GM23248 (cell line): ENCODE data around the gene GNAI2. TPM values are rescaled to one million over a fixed set of nuclear protein-coding genes. Genes with fewer than 3 reads are reported as not detected.
A peak's percentile ranks its signal among the peaks of the same experiment; 100 is the strongest.
"Not testable (repeated sequence)": the region's sequence is repeated elsewhere in the genome, so short reads cannot be mapped to it uniquely, and the experiment has no call there.

Experiments used
- DNase-seq: peaks from one replicate; pipeline ENCODE4 v3.0.0-alpha.2; 2015
- H2AFZ ChIP-seq: fragments of 200-600 bp; sonication (generic); 2 replicates; pipeline ENCODE4 v1.6.1; 2016; ENCODE audit warnings: antibody characterized with exemption
- H3F3A ChIP-seq: fragments of 200-600 bp; sonication (generic); 2 replicates; pipeline ENCODE4 v1.6.1; 2016; ENCODE audit warnings: mild to moderate bottlenecking, antibody characterized with exemption, mixed run types; ENCODE audit not compliant: insufficient read depth
- H3K27ac ChIP-seq: fragments of 200-600 bp; sonication (generic); 2 replicates; pipeline ENCODE4 v1.5.1; 2016; ENCODE audit warnings: mild to moderate bottlenecking
- H3K27me3 ChIP-seq: fragments of 200-600 bp; sonication (generic); replicated peaks from 2 replicates; pipeline ENCODE4 v1.6.1; 2016; ENCODE audit warnings: mild to moderate bottlenecking; ENCODE audit not compliant: insufficient read depth
- H3K36me3 ChIP-seq: fragments of 200-600 bp; sonication (generic); 2 replicates; pipeline ENCODE4 v1.6.1; 2016; ENCODE audit warnings: low read depth, mild to moderate bottlenecking
- H3K4me1 ChIP-seq: fragments of 200-600 bp; sonication (generic); 2 replicates; pipeline ENCODE4 v1.6.1; 2016; ENCODE audit warnings: mild to moderate bottlenecking; ENCODE audit not compliant: insufficient read depth
- H3K4me2 ChIP-seq: fragments of 200-600 bp; sonication (generic); one replicate; pipeline ENCODE4 v1.6.1; 2016; ENCODE audit warnings: mild to moderate bottlenecking; ENCODE audit not compliant: unreplicated experiment
- H3K4me3 ChIP-seq: fragments of 200-600 bp; sonication (generic); 2 replicates; pipeline ENCODE4 v1.5.1; 2016; ENCODE audit warnings: mild to moderate bottlenecking
- H3K79me2 ChIP-seq: fragments of 200-600 bp; sonication (generic); 2 replicates; pipeline ENCODE4 v1.6.1; 2016; ENCODE audit warnings: mild to moderate bottlenecking; ENCODE audit not compliant: insufficient read depth
- H3K9ac ChIP-seq: fragments of 200-600 bp; sonication (generic); 2 replicates; pipeline ENCODE4 v1.6.1; 2016; ENCODE audit warnings: mild to moderate bottlenecking
- H3K9me2 ChIP-seq: fragments of 200-600 bp; sonication (generic); 2 replicates; pipeline ENCODE4 v1.6.1; 2016; ENCODE audit warnings: mixed run types, mild to moderate bottlenecking, moderate library complexity; ENCODE audit not compliant: insufficient read depth
- H3K9me3 ChIP-seq: fragments of 200-600 bp; sonication (generic); one replicate; pipeline ENCODE4 v1.6.1; 2017; ENCODE audit warnings: low read depth
- H4K20me1 ChIP-seq: fragments of 200-600 bp; sonication (generic); 2 replicates; pipeline ENCODE4 v1.6.0; 2016; ENCODE audit not compliant: insufficient read depth
- EZH2 ChIP-seq: fragments of 200-600 bp; sonication (generic); IDR thresholded peaks from 2 replicates; pipeline ENCODE4 v1.6.1; 2018; ENCODE audit warnings: antibody characterized with exemption, mild to moderate bottlenecking; ENCODE audit not compliant: insufficient read depth, poor library complexity, severe bottlenecking
- EZH2phosphoT487 ChIP-seq: fragments of 200-600 bp; sonication (generic); IDR thresholded peaks from 2 replicates; pipeline ENCODE4 v1.6.1; 2018; ENCODE audit warnings: antibody characterized with exemption, moderate library complexity, mild to moderate bottlenecking, low read depth; ENCODE audit not compliant: insufficient read depth
- WGBS, 2 experiments: methylation state at CpG; one replicate each; pipeline ENCODE4 v1.1.6; 2015 to 2017; ENCODE audit warnings: low lambda C conversion rate in 2 of 2, low coverage in 1 of 2; ENCODE audit errors: missing lambda C conversion rate in 2 of 2; 5-methylcytosine and 5-hydroxymethylcytosine counted together
- in situ Hi-C: fragments of 300-500 bp; cut with MboI; formaldehyde crosslinking; loops from 2 replicates; pipeline ENCODE4 v1.15.0; 2020
- polyA plus RNA-seq: library from polyadenylated mRNA; unstranded; fragments of >200 nt; fragmentation: Nextera tagmentation; extraction: Ambion mirVana; gene quantifications from 2 replicates; pipeline ENCODE4 v1.2.1, GENCODE V29; 2016
- total RNA-seq: library from RNA; depleted of rRNA; stranded (reverse); fragments of >200 nt; shearing (Covaris generic); gene quantifications from 2 replicates; pipeline ENCODE4 v1.2.3, GENCODE V29; 2014

Gene GNAI2
- total and polyA plus RNA-seq, 2 experiments from 2014 or later, result 424 to 427 TPM

- Histone ChIP-seq H3F3A (peaks cover 32% of the 10 kb centered on the region), H3K9me3 (no peaks in the 10 kb centered on the region), H2AFZ (no peak overlapping the region), H3K4me3 (no peak overlapping the region), H3K9me2 (no peaks in the 10 kb centered on the region), H3K4me2 (no peak overlapping the region), H3K9ac (0 out of 2 replicates have a peak overlapping the region, but pooled peaks have one; percentile 4), H4K20me1 (no peaks in the 10 kb centered on the region), H3K4me1 (peaks cover 37% of the 10 kb centered on the region), H3K27me3 (no peaks in the 10 kb centered on the region), H3K36me3 (no peaks in the 10 kb centered on the region; the same call in 1 of the 2 replicates), H3K27ac (0 out of 2 replicates have a peak overlapping the region, but pooled peaks have one; percentile 61), H3K79me2 (peaks cover 93% of the 10 kb centered on the region)
- in situ Hi-C loops, result no loop called here
- DNase-seq, result no peak
- 65 to 68% methylated on average over 7 of the region's 7 CpGs for WGBS, 2 experiments
- TF ChIP-seq EZH2phosphoT487 (no peak), EZH2 (no peak)
These were observed 5.8 kb downstream of the GNAI2 start for GRCh38 chr3:50241713-50242380.

DNA sequence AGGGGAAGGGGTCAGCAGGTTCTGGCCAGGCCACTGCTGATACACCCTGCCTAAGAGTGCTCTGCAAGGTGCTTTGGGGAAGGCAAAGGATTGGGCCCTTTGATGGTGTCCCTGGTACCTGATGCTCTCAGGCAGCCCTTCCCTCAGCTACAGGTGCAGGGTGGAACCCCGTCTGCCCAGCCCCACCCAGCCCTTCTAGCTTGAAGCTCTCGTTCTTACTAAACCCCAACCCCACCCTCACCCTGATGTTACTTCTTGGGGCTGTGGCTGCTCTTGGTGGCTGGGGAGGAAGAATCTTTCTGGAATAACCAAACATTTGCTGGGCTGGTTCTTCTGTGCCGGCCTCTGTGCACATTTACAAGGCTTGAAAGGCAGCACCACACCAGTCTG is 6.4 kb downstream of the GNAI2 start:
- no peaks in the 10 kb centered on the region; the same call in 1 of the 2 replicates for H3K36me3 ChIP-seq
- H3K4me3 ChIP-seq, result no peak overlapping the region
- no peaks in the 10 kb centered on the region for H3K27me3 ChIP-seq
- no peaks in the 10 kb centered on the region for H3K9me2 ChIP-seq
- TF ChIP-seq EZH2phosphoT487 (no peak), EZH2 (no peak)
- no peak for DNase-seq
- H2AFZ ChIP-seq, result no peak overlapping the region
- peaks cover 42% of the 10 kb centered on the region for H3K4me1 ChIP-seq
- no peak overlapping the region for H3K4me2 ChIP-seq
- H3K79me2 ChIP-seq, result peaks cover 92% of the 10 kb centered on the region
- 0 out of 2 replicates have a peak overlapping the region, but pooled peaks have one; percentile 4 for H3K9ac ChIP-seq
- H4K20me1 ChIP-seq, result no peaks in the 10 kb centered on the region
- peak overlapping the region; percentile 61 for H3K27ac ChIP-seq
- in situ Hi-C loops, result no loop called here
- no peaks in the 10 kb centered on the region for H3K9me3 ChIP-seq
- WGBS, 2 experiments, result 60 to 70% methylated on average over 3 of the region's 3 CpGs
- peaks cover 37% of the 10 kb centered on the region for H3F3A ChIP-seq

- peaks cover 48% of the 10 kb centered on the region for H3K4me1 ChIP-seq
- in situ Hi-C loops, result no loop called here
- peak; percentile 71 for DNase-seq
- peaks cover 92% of the 10 kb centered on the region for H3K79me2 ChIP-seq
- no peaks in the 10 kb centered on the region for H3K9me3 ChIP-seq
- peak overlapping the region; percentile 20; the same call in 1 of the 2 replicates for H3K9ac ChIP-seq
- 46 to 56% methylated on average over 14 of the region's 14 CpGs for WGBS, 2 experiments
- H3F3A ChIP-seq, result peaks cover 39% of the 10 kb centered on the region
- TF ChIP-seq EZH2phosphoT487 (no peak), EZH2 (no peak)
- no peak overlapping the region for H3K4me3 ChIP-seq
- H3K27me3 ChIP-seq, result no peaks in the 10 kb centered on the region
- peak overlapping the region; percentile 3 for H3K4me2 ChIP-seq
- no peaks in the 10 kb centered on the region for H3K9me2 ChIP-seq
- no peak overlapping the region for H2AFZ ChIP-seq
- peak overlapping the region; percentile 61 for H3K27ac ChIP-seq
- H4K20me1 ChIP-seq, result no peaks in the 10 kb centered on the region
- H3K36me3 ChIP-seq, result no peaks in the 10 kb centered on the region; the same call in 1 of the 2 replicates
These were observed 7.0 kb downstream of the GNAI2 start for GRCh38 chr3:50242851-50243542.

- Histone ChIP-seq H3K4me2 (peak overlapping the region; percentile 3), H2AFZ (no peak overlapping the region), H3K27me3 (no peaks in the 10 kb centered on the region), H3K79me2 (peaks cover 92% of the 10 kb centered on the region), H3K9ac (0 out of 2 replicates have a peak overlapping the region, but pooled peaks have one; percentile 20), H3K4me1 (peaks cover 50% of the 10 kb centered on the region), H3K36me3 (no peaks in the 10 kb centered on the region; the same call in 1 of the 2 replicates), H3F3A (peaks cover 41% of the 10 kb centered on the region), H4K20me1 (no peaks in the 10 kb centered on the region), H3K27ac (peak overlapping the region; percentile 61), H3K9me3 (no peaks in the 10 kb centered on the region), H3K9me2 (no peaks in the 10 kb centered on the region), H3K4me3 (no peak overlapping the region)
- in situ Hi-C loops, result no loop called here
- 88 to 97% methylated on average over 4 of the region's 4 CpGs for WGBS, 2 experiments
- TF ChIP-seq EZH2phosphoT487, result no peak
- TF ChIP-seq EZH2, result no peak
- no peak for DNase-seq
These were observed 7.5 kb downstream of the GNAI2 start for GRCh38 chr3:50243543-50243895.

- DNase-seq, H3K9me3 ChIP-seq, H3K9me2 ChIP-seq, H3K27me3 ChIP-seq, H3K4me3 ChIP-seq, H4K20me1 ChIP-seq, H3K36me3 ChIP-seq, in situ Hi-C loops, H3K4me2 ChIP-seq, H2AFZ ChIP-seq: not testable (repeated sequence)
- Histone ChIP-seq H3K27ac (peak overlapping the region; percentile 91), H3K79me2 (peaks cover 92% of the 10 kb centered on the region), H3K9ac (peak overlapping the region; percentile 77), H3K4me1 (peaks cover 50% of the 10 kb centered on the region), H3F3A (peaks cover 41% of the 10 kb centered on the region)
- 81 to 88% methylated on average over 6 of the region's 6 CpGs for WGBS, 2 experiments
These were observed 8.8 kb downstream of the GNAI2 start for GRCh38 chr3:50244813-50245212.
